Activated CD4-positive, alpha-beta T cell treated with anti-CD3 and anti-CD28 coated beads, Interleukin-2, amount 50 U/mL, for 24 hours (primary cell): Measurements from ENCODE around the gene MRI1.
"Not testable (repeated sequence)": the region's sequence is repeated elsewhere in the genome, so short reads cannot be mapped to it uniquely, and the experiment has no call there.

Experiments
- DNase-seq, 2 donors: peaks; one replicate each; pipeline ENCODE4 v3.0.0-alpha.2; 2020; ENCODE audit warnings: low read depth in 1 of 2, low spot score in 1 of 2

Gene MRI1

DNA sequence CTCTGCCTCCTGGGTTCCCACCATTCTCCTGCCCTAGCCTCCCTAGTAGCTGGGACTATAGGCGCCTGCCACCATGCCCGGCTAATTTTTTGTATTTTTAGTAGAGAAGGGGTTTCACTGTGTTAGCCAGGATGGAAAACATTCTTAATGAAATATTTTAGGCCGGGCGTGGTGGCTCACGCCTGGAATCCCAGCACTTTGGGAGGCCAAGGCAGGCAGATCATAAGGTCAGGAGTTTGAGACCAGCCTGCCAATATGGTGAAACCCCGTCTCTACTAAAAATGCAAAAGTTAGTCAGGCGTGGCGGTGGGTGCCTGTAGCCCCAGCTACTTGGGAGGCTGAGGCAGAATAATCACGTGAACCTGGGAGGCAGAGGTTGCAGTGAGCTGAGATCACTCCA is 29.0 kb downstream of the MRI1 start:
- DNase-seq: not testable (repeated sequence)

GRCh38 chr19:13794398-13794756 is 30.1 kb downstream of the MRI1 start:
- no peak for DNase-seq

DNA sequence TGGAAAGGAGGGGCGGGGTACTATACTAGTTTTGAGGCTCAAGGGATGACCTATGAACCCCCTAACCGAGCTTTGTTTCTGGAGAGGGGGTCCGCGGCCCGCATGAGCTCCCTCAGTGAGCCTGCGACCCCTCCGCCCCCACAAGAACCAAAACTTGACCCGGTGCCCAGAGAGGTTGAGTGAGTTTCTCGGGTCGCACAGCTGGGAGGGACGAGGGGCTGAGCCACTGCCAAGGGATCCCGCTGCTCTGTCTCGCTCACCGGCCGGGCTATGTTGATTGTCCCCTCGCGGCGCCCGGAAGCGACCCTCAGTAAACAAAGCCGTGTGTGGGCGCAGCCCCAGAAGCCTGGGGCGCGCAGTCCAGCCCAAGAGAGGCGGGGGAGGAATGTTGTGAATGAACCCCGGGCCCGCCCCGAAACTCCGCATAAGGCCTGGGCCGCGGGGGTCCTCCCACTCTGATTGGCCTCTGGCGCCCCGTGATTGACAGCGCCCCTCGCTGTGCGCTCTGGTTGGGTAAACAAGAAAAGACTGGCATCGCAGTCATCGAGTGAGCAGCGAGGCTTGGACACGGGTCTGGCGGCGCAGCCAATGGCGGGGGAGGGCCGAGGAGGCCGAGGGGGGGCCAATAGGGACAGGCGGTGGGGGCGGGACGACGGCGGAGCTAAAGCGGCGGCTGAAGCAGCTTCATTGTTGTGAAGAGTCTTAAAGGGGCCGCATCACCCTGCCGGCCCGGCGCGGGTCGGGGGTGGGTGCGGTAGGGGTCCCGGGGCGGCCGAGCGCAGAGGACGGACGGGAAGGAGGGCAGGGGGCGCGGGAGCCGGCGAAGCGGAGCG is 30.7 kb downstream of the MRI1 start, which contains the start of gene ZSWIM4:
Gene ZSWIM4 (plus strand): TSS at position 687 of the 833 bp plus-strand sequence. CDS start 206 bp downstream, outside the sequence.
- peak; percentile 78 to 95 for DNase-seq

GRCh38 chr19:13795595-13796300 is 31.4 kb downstream of the MRI1 start:
- no peak for DNase-seq

DNA sequence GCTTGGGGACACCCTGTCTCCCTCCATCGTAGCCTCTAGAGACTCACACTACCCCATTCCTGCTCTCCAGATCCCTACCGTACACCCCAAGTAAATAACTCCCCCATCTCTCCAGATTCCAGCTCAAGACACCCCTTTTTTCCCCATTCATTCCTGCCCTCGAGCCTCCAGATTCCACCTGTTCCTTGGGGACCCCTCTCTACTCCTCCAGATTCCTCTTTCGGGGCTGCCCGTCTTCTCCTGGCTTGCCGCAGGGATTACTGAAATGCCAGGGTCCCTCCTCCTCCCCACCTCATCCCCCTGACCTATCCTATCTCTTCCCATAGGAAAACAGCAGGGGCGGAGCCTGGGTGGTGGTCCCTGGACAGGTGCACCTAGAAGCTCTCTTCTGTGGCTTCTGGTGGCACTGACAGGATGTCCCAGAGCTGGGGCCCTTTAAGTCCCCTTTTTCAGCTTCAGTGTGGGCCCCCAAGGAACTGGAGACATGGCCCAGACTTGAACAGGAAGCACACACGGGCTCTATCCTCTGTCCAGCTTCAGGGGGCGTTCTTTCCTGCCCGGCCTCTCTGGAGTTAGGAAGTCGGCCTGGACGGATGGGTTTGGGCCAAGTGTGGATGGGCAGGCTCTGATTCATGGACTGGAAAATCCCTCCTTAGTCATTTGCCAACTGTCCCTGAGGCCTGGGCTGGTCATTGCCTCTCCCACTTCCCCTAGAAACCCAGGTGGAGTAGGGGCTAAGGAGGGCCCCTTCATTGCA is 32.2 kb downstream of the MRI1 start:
- no peak for DNase-seq

DNA sequence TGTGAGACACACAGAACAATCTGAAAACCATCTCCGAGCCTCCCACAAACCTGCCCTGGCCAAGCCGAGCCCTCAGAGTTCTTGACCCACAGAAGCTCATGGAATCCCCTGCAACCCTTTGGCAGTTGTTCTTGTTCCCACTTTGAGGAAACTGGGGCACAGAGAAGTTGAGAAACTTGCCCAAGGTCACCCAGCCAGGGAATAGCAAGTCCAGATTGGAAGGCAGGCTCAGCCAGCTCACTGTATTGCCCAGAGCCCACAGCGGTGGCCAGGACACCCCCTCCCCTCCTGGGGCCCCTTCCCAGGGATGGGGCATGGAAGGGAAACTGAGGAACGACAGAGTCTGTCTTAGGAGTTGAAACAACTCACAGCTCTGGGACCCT is 32.7 kb downstream of the MRI1 start:
- DNase-seq: no peak

DNA sequence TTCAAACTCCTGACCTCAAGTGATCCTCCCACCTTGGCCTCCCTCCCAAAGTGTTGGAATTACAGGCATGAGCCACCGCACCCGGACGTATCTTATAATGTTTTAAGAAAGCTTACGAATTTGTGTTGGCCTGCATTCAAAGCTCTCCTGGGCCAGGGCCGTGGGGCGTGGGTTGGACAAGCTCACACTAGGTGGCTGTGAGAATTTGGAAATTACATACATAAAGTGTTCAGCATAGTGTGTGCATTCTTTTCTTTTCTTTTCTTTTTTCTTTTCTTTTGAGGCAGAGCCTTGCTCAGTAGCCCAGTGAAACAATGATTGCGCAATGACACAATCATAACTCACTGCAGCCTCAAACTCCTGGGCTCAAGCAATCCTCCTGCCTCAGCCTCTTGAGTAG is 33.5 kb downstream of the MRI1 start:
- no peak for DNase-seq

DNA sequence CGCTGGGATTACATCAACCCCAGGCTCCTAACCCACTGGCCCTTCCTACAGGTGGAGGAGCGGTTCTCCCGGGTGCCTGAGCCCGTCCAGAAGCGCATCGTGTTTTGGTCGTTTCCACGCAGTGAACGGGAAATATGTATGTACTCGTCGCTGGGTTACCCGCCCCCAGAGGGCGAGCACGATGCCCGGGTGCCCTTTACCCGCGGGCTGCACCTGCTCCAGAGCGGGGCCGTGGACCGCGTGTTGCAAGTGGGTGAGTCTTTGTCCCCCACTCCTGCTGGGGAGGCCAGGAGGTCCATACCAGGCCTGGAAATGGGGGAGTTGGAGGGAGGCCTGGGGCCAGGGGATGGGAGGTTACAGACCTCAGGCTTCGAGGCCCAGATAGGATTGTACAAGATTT is 35.3 kb downstream of the MRI1 start:
- DNase-seq: no peak

DNA sequence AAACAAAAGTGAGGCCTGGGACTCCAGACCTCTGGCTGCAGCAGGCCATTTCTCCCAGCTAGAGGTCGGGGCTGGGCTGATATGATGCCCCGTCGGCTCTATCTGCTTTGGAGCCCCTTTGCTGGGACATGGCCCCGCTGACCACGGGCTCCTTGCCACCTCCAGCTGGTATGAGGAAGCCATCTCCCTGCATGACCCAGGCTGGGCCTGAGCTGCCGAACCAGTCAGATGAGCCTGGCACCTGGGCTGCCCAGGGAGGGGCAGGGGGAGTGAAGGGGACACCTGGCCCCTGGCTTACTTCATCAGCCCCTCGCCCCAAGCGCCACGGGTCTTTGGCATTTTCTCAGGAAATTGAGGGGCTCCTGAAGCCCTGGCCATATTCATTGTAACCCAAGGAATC is 38.7 kb downstream of the MRI1 start:
- no peak for DNase-seq

- no peak for DNase-seq
Measured at GRCh38 chr19:13804830-13805683, 40.7 kb downstream of the MRI1 start.

DNA sequence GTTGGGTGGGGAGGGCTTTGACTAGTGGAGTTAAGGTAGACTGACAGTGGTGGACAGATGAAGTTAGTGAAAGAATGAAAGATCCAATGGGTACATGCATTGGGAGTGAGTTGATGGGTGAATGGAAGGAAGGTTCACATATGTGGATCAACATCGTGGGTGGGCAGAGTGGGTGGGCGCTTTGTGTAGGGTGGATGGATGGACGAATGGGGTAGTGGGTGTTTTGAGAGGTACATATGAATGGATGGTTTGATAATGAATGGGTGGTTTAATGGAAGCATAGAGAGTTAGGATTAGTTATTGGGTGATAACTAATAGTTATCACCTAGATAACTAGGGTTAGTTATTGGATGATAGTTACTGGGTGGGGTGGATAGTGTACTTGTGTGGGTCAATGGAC is 42.4 kb downstream of the MRI1 start:
- no peak for DNase-seq

GRCh38 chr19:13807421-13808021 is 43.2 kb downstream of the MRI1 start:
- DNase-seq: no peak

GRCh38 chr19:13808856-13809255 is 44.5 kb downstream of the MRI1 start:
- no peak for DNase-seq

GRCh38 chr19:13812544-13812943 is 48.2 kb downstream of the MRI1 start:
- no peak for DNase-seq

DNA sequence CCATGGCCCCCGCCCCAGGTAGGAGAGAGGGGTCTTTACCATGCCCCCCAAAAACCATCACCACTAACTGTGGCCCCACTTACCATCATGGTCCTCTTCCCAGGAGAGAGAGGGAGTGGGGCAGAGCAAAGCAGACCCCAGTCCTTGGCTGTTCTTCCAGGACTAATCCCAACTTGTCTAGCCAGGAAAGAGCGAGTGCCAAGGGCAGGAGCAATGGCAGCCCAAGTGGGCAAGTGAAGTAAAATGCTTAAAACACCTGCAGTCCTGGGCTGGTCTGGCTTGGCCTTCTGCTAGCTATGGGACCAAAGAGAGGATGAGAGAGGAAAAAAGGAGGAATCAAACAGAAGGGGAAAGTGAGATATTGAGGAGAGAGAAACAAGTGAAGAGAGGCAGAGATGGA is 48.8 kb downstream of the MRI1 start:
- DNase-seq: no peak

DNA sequence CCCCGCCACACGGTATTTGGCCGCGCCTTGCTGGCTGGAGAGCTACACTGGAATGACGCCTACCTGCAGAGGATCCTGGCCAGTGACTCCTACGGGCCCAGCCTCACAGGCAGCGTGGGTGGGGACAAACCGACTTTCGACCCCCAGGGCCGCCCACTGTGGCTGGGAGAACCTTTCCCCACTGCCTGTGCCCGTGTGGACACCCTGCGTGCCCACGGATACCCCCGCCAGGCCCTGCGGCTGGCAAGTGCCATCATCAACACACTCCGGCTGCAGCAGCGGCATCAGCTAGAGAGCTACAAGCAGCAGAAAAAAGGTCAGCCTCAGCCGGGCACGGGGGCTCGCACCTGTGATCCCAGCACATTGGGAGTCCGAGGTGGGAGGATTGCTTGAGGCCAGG is 50.2 kb downstream of the MRI1 start:
- no peak for DNase-seq

DNA sequence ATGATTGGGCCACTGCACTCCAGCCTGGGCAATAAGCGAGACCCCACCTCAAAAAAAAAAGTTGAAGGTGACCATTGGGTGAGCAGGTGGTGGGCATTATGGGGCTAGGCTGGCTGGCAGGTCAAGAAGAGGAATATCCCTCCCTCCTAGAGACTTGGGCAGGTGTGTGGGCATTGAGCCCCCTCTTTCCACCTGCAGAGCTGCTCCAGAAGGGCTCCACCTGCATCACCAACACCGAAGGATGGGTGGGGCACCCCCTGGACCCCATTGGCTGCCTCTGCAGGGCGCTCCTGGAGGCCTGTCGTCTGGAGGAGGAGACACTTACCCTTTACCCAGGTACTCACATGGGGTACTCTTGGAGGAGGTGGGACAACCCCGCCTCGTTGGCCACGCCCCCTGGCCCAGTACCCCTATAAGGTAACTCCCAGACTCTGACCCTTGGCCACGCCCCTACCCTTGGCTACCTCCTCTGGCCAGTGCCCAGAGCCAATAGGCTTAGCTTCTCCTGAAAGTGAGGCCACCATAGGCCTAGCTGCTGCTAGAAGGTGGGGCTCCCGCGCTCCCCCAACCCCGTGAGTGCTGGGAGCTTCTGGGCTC is 52.8 kb downstream of the MRI1 start:
- DNase-seq: no peak

DNA sequence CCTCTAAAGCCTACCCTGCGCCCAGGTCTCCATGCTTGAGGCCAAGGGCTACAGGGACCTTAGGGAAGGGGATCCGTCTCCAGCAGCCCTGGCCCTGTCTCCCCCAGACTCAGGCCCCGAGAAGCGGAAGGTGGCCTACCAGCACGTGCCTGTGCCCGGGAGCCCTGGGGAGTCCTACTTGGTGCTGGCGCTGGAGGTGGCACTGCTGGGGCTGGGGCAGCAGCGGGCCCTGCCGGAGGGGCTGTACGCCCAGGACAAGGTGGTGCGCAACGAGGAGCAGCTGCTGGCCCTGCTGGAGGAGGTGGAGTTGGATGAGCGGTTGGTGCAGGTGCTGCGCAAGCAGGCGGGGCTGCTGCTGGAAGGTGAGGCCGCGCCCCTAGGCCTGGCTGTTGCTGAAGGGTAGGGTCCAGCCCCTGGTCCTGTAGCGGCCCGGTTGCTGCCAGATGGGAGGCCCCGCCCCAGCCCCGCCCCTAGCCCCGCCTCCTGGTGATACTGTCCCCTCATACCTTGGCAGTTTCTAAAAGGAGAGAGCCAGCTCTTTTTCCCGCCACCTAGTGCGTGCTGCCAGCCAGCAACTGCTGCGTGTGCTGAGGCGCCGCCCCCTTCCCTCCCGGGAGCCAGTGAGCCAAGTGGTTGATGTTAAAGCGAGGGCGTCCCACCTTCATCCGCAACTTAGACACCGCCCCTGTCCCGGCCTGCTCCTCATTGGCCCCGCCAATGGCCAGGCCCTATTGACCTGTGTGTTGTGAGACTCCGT is 53.5 kb downstream of the MRI1 start:
- DNase-seq: no peak

- no peak for DNase-seq
Measured at GRCh38 chr19:13819238-13819637, 54.9 kb downstream of the MRI1 start.
